GM12878 (cell line): ENCODE data around the gene SNRPD2. TPM values are rescaled to one million over a fixed set of nuclear protein-coding genes. Genes with fewer than 3 reads are reported as not detected.

ENCODE experiments used
- ATF2 ChIP-seq: IDR thresholded peaks from 2 replicates; pipeline ENCODE4 v1.6.1; 2012; ENCODE audit warnings: low read length, inconsistent platforms
- BRCA1 ChIP-seq: IDR thresholded peaks from 2 replicates; pipeline ENCODE4 v1.6.1; 2011; ENCODE audit warnings: low read depth, low read length, improper control_type of control experiment
- DPF2 ChIP-seq: fragments of 450-650 bp; IDR thresholded peaks from 2 replicates; pipeline ENCODE4 v1.6.1; 2017; ENCODE audit warnings: mild to moderate bottlenecking
- MTA2 ChIP-seq: fragments of 450-650 bp; IDR thresholded peaks from 2 replicates; pipeline ENCODE4 v1.6.1; 2016; ENCODE audit warnings: low read depth, mild to moderate bottlenecking, moderate library complexity
- NFYA ChIP-seq: IDR thresholded peaks from 2 replicates; pipeline ENCODE4 v1.6.1; 2011; ENCODE audit warnings: low read depth, mild to moderate bottlenecking, low read length, improper control_type of control experiment, borderline replicate concordance
- NKRF ChIP-seq: fragments of 450-650 bp; conservative IDR thresholded peaks from 2 replicates; pipeline ENCODE4 v1.6.1; 2017; ENCODE audit warnings: mild to moderate bottlenecking, moderate library complexity
- SKIL ChIP-seq: fragments of 450-650 bp; IDR thresholded peaks from 2 replicates; pipeline ENCODE4 v1.6.1; 2017; ENCODE audit warnings: mild to moderate bottlenecking, low read depth, inconsistent platforms; ENCODE audit not compliant: poor library complexity, severe bottlenecking
- SMAD1 ChIP-seq: fragments of 450-650 bp; IDR thresholded peaks from 2 replicates; pipeline ENCODE4 v1.6.1; 2018; ENCODE audit warnings: mild to moderate bottlenecking, low read depth; ENCODE audit not compliant: partially characterized antibody
- SMARCA5 ChIP-seq: fragments of 450-650 bp; IDR thresholded peaks from 2 replicates; pipeline ENCODE4 v1.6.1; 2017; ENCODE audit warnings: mild to moderate bottlenecking
- TARDBP ChIP-seq: IDR thresholded peaks from 2 replicates; pipeline ENCODE4 v1.6.1; 2016; ENCODE audit warnings: borderline replicate concordance
- YY1 ChIP-seq: IDR thresholded peaks from 2 replicates; pipeline ENCODE4 v1.6.1; 2011; ENCODE audit warnings: low read depth, mild to moderate bottlenecking, low read length
- ZNF384 ChIP-seq: IDR thresholded peaks from 2 replicates; pipeline ENCODE4 v1.6.1; 2012; ENCODE audit warnings: low read depth, mild to moderate bottlenecking, low read length, improper control_type of control experiment, borderline replicate concordance
- polyA plus RNA-seq, 11 experiments: library from polyadenylated mRNA; depleted of rRNA in 4 of 11; unstranded in 6 of 11; stranded (reverse) in 5 of 11; fragments of >200 nt; fragmentation: Nextera tagmentation in 4 of 11; fragmentation: Illumina TruSeq in 1 of 11; extraction: Ambion mirVana in 4 of 11; extraction: Trizol in 1 of 11; gene quantifications; 1 replicate in 1 of 11; 2 replicates in 10 of 11; pipeline versions ENCODE4 v1.2.1 to v1.2.3, GENCODE V29; 2011 to 2016; ENCODE audit warnings: inconsistent platforms in 2 of 11, missing spikeins in 2 of 11, low read depth in 1 of 11
- total RNA-seq, 4 experiments: library from RNA; depleted of rRNA in 3 of 4; stranded (reverse); fragments of >200 nt in 3 of 4; fragmentation: Illumina TruSeq in 1 of 4; extraction: Trizol in 1 of 4; gene quantifications; 2 replicates each; pipeline versions ENCODE4 v1.2.1 to v1.2.3, GENCODE V29; 2013 to 2021

SNRPD2 gene
- total and polyA plus RNA-seq, 10 of the 15 experiments (the other 5 are each of a cell fraction or from before 2014, with no cell fraction given) = 526 to 3,621 (median 951) TPM

GRCh38 chr19:45693106-45693788 is 1.5 kb upstream of the SNRPD2 start (continued):
- TF ChIP-seq ATF2 (no peak), TARDBP (no peak), NKRF (0 out of 2 replicates have a peak, but pooled peaks have one; percentile 22), ZNF384 (0 out of 2 replicates have a peak, but pooled peaks have one; percentile 7), SMAD1 (no peak), SMARCA5 (peak; percentile 91), BRCA1 (no peak), YY1 (peak; percentile 59; the same call in 1 of the 2 replicates), NFYA (no peak), MTA2 (0 out of 2 replicates have a peak, but pooled peaks have one; percentile 39), DPF2 (peak; percentile 72; the same call in 1 of the 2 replicates), SKIL (peak; percentile 19)
